ENCODE data around the gene RAP1B.

- TF ChIP-seq CTCF (IDR thresholded peaks at IDR 0.05; ENCODE audit: extremely low read depth in 1 of 2, insufficient read depth in 1 of 2, low read depth in 1 of 2, low read length in 2 of 2) (no peak), JUN (IDR thresholded peaks at IDR 0.05; ENCODE audit: borderline replicate concordance, insufficient read depth, insufficient read length, low read depth) (no peak)
Measured at GRCh38 chr12:68595241-68595640, 15.5 kb upstream of the RAP1B start.
